HepG2 (cell line): ENCODE data around the gene ZNF157.

Source experiments
- ZNF577 ChIP-seq: sonication (generic); formaldehyde crosslinking; IDR thresholded peaks from 2 replicates; pipeline ENCODE4 v1.4.0; 2020; ENCODE audit warnings: mild to moderate bottlenecking, low read depth, missing genetic modification reagents, borderline replicate concordance
- TF ChIP-seq, protein P1 (sequence below): sonication (generic); formaldehyde crosslinking; IDR thresholded peaks from 2 replicates; pipeline ENCODE4 v1.5.0; 2020; ENCODE audit warnings: mild to moderate bottlenecking, missing genetic modification reagents, moderate library complexity

GRCh38 chrX:47360423-47361179 is 9.8 kb upstream of the ZNF157 start:
- TF ChIP-seq, protein P1, sequence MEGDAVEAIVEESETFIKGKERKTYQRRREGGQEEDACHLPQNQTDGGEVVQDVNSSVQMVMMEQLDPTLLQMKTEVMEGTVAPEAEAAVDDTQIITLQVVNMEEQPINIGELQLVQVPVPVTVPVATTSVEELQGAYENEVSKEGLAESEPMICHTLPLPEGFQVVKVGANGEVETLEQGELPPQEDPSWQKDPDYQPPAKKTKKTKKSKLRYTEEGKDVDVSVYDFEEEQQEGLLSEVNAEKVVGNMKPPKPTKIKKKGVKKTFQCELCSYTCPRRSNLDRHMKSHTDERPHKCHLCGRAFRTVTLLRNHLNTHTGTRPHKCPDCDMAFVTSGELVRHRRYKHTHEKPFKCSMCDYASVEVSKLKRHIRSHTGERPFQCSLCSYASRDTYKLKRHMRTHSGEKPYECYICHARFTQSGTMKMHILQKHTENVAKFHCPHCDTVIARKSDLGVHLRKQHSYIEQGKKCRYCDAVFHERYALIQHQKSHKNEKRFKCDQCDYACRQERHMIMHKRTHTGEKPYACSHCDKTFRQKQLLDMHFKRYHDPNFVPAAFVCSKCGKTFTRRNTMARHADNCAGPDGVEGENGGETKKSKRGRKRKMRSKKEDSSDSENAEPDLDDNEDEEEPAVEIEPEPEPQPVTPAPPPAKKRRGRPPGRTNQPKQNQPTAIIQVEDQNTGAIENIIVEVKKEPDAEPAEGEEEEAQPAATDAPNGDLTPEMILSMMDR (CRISPR knock-in tag) = no peak
- no peak for TF ChIP-seq ZNF577
